Bronchial epithelial cell (primary cell): ENCODE results near the gene SLC6A12. TPM values are rescaled to one million over a fixed set of nuclear protein-coding genes. Genes with fewer than 3 reads are reported as not detected.

ENCODE experiments used
- DNase-seq: peaks from one replicate; pipeline ENCODE4 v3.0.0-alpha.2; 2010; ENCODE audit warnings: low read depth
- FAIRE-seq: peaks from 2 replicates; lab custom pipeline; 2011; peaks lifted over from hg19 to GRCh38; lab: Jason Lieb, UNC
- H3K27me3 ChIP-seq: 2 replicates; pipeline ENCODE4 v1.5.1; 2011; ENCODE audit warnings: low read length; ENCODE audit not compliant: control insufficient read depth, insufficient read depth
- H3K36me3 ChIP-seq: 2 replicates; pipeline ENCODE4 v1.5.1; 2011; ENCODE audit warnings: low read length; ENCODE audit not compliant: control insufficient read depth, insufficient read depth
- H3K4me3 ChIP-seq: 2 replicates; pipeline ENCODE4 v1.5.1; 2011; ENCODE audit warnings: mild to moderate bottlenecking, low read depth, low read length, control low read depth
- CTCF ChIP-seq: IDR thresholded peaks from 2 replicates; pipeline ENCODE4 v1.5.1; 2011; ENCODE audit warnings: mild to moderate bottlenecking, moderate library complexity, low read length, control low read depth, inconsistent platforms; ENCODE audit not compliant: insufficient read depth, severe bottlenecking
- total RNA-seq: library from RNA; depleted of rRNA; stranded (reverse); fragments of >200 nt; gene quantifications from 2 replicates; pipeline ENCODE4 v1.2.1, GENCODE V29; 2014

The SLC6A12 gene
- total RNA-seq, 1 donor from 2014 or later: not detected

- no peak for DNase-seq
Measured at GRCh38 chr12:177336-177979, 36.5 kb downstream of the SLC6A12 start.

GRCh38 chr12:176321-177181 is 37.4 kb downstream of the SLC6A12 start:
- DNase-seq (no peak), FAIRE-seq (no peak)
- Histone ChIP-seq H3K36me3 (no peaks in the 10 kb centered on the region), H3K27me3 (peaks cover 1% of the 10 kb centered on the region), H3K4me3 (no peak overlapping the region)
- no peak for TF ChIP-seq CTCF

More at GRCh38 chr12:177336-177979, 36.5 kb downstream of the SLC6A12 start:
- no peak for TF ChIP-seq CTCF
- H3K27me3 ChIP-seq: peaks cover 1% of the 10 kb centered on the region
- no peak overlapping the region for H3K4me3 ChIP-seq
- no peak for FAIRE-seq
- no peaks in the 10 kb centered on the region for H3K36me3 ChIP-seq

GRCh38 chr12:175759-176158 is 38.2 kb downstream of the SLC6A12 start:
- DNase-seq: no peak
- no peak for TF ChIP-seq CTCF
- peaks cover 1% of the 10 kb centered on the region for H3K27me3 ChIP-seq
- FAIRE-seq: no peak
- H3K36me3 ChIP-seq: no peaks in the 10 kb centered on the region
- H3K4me3 ChIP-seq: no peak overlapping the region

- Histone ChIP-seq H3K36me3 (no peaks in the 10 kb centered on the region), H3K27me3 (peaks cover 1% of the 10 kb centered on the region), H3K4me3 (no peak overlapping the region)
- TF ChIP-seq CTCF: no peak
- DNase-seq (no peak), FAIRE-seq (no peak)
Measured at GRCh38 chr12:175250-175649, 38.7 kb downstream of the SLC6A12 start.

GRCh38 chr12:174596-174995 is 39.4 kb downstream of the SLC6A12 start:
- Histone ChIP-seq H3K36me3 (no peaks in the 10 kb centered on the region), H3K4me3 (no peak overlapping the region), H3K27me3 (no peaks in the 10 kb centered on the region)
- no peak for FAIRE-seq
- DNase-seq: no peak
- TF ChIP-seq CTCF: no peak
